HG03039 (cell line): Measurements from ENCODE around the gene VOPP1.
"Not testable (repeated sequence)": the region's sequence is repeated elsewhere in the genome, so short reads cannot be mapped to it uniquely, and the experiment has no call there.

ENCODE experiments used
- ATAC-seq: cut with Tn5 transposase; IDR thresholded peaks from one replicate; pipeline ENCODE4 v1.9.1; 2021; ENCODE audit warnings: mild to moderate bottlenecking, moderate library complexity; ENCODE audit not compliant: unreplicated experiment

Gene VOPP1

DNA sequence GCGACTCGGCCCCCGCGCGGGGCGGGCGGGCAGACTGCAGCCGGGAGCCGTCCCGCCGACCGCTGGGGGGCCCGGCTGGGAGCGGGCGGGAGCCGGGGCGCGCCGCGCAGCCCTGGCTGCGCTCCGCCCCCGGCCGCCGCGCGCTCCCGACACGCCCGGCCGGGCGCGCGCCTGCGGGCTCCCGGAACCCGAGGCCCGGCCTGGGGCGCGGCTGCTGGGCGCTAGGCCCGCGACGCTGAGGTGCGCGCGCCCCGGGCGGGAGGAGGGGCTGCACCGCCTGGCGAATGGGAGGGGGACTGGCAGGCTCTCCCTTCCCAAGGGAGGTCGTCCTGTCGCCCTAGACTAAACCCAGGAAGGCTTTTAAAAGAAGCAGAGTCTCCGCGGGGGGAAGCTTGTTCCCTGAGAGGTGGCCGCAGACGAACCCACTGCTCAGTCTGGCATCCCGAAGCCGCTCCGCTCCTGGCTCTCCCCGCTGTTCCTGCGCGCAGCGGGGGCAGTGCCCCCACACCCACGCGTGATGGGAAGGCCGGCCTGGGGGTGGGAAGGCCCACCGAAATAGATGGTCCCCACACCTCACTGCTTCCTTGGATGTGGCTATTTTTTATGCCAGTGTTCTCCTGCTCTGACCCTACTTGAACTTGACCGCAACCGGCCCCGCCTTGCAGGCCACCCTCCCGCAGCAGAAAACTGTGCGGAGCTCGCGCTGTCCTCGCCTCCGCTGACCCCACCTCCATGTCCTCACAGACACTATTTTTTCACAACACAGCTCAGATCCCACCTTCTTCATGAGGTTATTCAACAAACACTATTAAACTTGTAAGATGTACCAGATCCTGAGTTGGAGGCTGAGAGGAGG is at the start of gene VOPP1:
VOPP1 (minus strand) TSS at position 125 of the 856 bp plus-strand sequence. CDS start 178 bp downstream, outside the sequence.
- peak; percentile 51 for ATAC-seq

GRCh38 chr7:55618913-55619312 is 46.6 kb upstream of the VOPP1 start:
- no peak for ATAC-seq

GRCh38 chr7:55614365-55615064 is 42.2 kb upstream of the VOPP1 start:
- ATAC-seq, result not testable (repeated sequence)

GRCh38 chr7:55609726-55610125 is 37.4 kb upstream of the VOPP1 start:
- ATAC-seq, result not testable (repeated sequence)

DNA sequence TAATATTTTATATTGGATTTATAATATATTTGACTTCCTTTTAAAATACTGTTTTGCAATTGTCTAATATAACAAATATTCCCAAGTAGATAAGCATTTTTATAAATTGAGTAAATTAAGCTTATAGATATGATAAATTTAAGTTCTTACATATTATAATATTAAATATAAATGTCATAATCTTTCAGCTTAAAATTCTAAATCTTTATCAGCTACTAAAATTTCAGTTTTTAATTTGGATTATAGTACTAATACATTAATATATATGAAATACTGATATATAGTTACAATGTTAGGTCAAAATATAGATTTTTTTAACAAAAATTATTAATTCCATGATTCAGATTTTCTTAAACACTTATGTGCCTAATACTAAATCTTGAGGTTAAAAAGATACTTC is 33.4 kb upstream of the VOPP1 start:
- ATAC-seq, result not testable (repeated sequence)

- ATAC-seq, result not testable (repeated sequence)
Measured at GRCh38 chr7:55597944-55598499, 25.7 kb upstream of the VOPP1 start.

DNA sequence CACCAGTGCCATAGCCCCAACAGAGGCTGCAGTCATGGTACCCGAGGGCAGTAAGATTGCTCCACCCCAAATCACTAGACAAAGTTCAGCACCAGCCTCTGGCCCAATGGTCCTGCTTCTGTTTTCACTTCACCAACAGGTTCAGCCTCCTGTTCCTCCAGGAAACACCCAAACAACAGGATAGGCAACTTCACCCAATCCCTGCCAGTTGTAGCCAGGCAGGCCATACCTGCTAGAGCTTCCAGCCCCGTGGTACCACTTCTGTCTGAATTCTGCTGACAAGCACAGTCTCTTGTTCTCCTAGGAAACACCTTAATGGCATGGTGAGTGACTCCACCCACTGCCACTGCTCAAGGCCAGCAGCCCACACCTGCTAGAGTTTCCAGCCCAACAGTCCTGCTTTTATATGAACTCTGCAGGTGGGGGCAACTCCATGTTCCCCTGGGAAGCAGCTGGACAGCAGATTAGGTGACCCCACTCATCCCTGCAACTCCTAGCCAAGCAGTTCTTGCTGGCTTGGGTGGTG is 25.0 kb upstream of the VOPP1 start:
- ATAC-seq, result not testable (repeated sequence)

DNA sequence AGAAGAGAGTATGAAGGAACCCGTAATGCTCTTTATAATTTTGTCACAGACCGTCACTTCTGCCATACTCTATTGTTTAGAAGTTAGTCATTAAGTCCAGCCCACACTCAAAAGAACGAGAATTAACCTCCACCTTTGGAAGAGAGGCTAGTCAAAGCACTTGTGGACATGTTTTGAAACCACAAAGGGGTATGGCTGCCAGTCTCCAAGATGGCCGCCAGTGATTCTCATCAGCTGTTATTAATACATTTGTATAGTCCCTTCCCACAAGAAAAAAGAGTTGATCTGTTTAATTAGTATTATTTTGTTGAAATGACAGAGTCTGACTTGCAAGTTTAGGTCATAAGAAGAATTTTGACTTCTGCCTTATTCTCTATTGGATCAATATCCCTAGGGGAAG is 23.2 kb upstream of the VOPP1 start:
- ATAC-seq, result no peak

DNA sequence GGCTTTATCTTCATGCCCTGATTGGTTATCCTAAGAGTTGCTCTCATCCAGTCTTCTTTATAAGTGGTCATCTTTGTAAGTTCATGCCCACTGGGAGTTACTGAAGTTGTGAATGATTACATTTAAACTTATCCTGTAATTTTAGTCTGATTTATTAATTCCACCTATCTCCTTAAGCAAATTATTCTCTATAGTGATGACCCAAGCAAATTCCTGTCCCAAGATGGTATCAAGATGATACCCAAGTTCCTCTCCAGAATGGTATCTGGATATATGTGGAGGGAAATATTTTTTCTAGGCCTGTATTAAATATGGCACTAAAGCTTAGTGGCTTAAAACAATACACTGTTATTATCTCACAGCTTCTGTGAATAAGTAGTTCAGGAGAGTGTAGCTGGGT is 22.6 kb upstream of the VOPP1 start:
- no peak for ATAC-seq

DNA sequence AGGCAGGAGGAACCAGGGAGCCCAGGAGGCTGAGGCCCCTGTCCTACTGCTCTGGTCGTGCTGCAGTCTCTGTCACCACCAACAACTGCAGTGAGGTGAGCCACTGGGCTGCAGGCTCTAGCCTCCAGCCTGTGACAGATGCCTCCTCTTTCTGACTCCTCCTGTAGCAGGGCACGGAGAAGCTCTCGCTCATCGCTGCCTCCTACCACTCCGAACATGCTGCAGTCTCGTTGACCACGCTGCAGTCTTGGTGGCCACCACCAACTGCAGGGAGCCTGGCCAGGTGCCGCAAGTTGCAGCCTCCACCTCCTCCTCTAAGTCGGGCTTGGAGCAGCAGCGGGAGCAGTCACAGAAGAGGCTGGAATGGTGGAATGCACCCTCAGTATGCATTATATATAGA is 22.1 kb upstream of the VOPP1 start:
- ATAC-seq, result no peak

GRCh38 chr7:55593515-55594318 is 21.4 kb upstream of the VOPP1 start:
- ATAC-seq, result no peak

GRCh38 chr7:55593172-55593514 is 20.8 kb upstream of the VOPP1 start:
- no peak for ATAC-seq

- no peak for ATAC-seq
Measured at GRCh38 chr7:55592492-55592891, 20.2 kb upstream of the VOPP1 start.

- ATAC-seq, result no peak
Measured at GRCh38 chr7:55591282-55591931, 19.1 kb upstream of the VOPP1 start.

- no peak for ATAC-seq
Measured at GRCh38 chr7:55590517-55591281, 18.4 kb upstream of the VOPP1 start.

- no peak for ATAC-seq
Measured at GRCh38 chr7:55589905-55590304, 17.6 kb upstream of the VOPP1 start.

GRCh38 chr7:55588976-55589604 is 16.8 kb upstream of the VOPP1 start:
- no peak for ATAC-seq

DNA sequence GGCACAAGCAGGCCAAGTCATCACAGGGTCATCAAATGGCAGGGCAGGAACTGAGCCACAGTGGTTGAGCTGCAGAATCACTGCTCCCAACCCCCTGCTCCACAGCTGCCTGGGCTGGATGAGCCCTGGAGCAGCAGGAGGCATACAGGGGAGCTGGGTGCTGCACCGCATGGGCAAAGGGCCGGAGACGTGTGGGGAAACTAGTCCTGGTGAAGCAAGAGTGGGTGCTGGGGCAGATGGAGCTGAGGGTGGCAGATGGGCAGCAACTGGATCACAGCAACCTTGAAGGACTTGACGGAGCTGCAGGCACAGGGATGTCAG is 16.0 kb upstream of the VOPP1 start:
- ATAC-seq, result no peak

DNA sequence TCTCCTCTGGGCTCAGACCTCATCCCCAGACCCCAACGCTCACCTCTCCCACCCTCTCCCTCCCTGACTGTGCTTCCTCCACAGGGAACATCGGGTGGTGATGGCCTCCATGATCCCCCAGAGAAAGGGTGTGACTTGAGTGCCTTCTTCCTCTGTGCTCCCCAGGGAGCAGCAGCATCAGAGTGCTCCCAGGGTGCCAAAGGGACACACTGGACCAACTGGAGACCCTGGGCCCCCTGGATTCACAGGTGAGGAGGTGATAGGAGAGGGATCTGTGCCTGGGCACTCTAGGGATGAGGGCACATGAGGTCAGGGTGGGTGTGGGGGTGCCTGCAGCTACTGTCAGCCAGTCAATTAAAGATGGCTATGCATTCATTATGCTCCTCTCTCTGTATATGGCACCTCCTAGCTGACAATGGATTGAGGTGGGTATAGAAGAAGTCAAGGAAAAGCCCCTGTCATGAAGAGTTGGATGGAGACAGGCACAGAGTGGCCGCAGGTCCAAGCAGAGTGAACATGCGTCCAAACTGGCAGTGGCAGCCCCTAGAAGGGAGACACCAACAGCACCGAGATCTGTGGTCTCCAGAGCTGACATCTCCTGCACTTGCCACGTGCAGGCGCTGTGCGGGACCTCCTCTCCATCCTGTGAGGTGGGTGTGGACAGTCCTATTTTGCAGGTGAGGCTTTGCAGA is 15.5 kb upstream of the VOPP1 start:
- no peak for ATAC-seq
